Measurements from ENCODE around the gene LLGL2.

Gene LLGL2

DNA sequence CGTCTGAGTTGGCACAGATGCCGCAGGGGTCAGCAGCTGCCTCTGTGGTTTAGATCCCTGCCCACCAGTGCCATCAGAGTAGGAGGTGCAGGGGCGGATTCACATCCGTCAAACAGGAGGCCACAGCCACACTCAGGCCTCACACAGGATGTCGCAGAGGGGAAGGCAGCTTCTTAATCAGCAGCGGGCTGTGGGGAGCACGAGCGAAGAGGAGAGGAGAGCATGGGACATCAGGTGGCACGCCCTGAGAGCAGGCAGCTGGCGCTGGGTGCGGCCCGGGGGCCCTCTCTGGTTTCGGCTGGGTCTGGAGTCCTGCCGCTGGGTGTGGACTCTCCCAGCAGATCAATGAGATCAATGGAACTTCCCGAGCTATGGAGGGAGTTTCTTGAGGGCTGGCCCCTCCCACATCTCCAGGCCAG, 9.6 kb downstream of the LLGL2 start:
- no peak overlapping the region for H3K4me3 ChIP-seq (ENCODE audit: severe bottlenecking)
- H3K27ac ChIP-seq (ENCODE audit: poor library complexity, severe bottlenecking) = no peak overlapping the region
- DNase-seq (ENCODE audit: low spot score) = no peak
- no peak for ATAC-seq (ENCODE audit: low read depth)
- no peaks in the 10 kb centered on the region for H3K27me3 ChIP-seq (ENCODE audit: insufficient read depth, poor library complexity, severe bottlenecking)
- TF ChIP-seq, protein P1, sequence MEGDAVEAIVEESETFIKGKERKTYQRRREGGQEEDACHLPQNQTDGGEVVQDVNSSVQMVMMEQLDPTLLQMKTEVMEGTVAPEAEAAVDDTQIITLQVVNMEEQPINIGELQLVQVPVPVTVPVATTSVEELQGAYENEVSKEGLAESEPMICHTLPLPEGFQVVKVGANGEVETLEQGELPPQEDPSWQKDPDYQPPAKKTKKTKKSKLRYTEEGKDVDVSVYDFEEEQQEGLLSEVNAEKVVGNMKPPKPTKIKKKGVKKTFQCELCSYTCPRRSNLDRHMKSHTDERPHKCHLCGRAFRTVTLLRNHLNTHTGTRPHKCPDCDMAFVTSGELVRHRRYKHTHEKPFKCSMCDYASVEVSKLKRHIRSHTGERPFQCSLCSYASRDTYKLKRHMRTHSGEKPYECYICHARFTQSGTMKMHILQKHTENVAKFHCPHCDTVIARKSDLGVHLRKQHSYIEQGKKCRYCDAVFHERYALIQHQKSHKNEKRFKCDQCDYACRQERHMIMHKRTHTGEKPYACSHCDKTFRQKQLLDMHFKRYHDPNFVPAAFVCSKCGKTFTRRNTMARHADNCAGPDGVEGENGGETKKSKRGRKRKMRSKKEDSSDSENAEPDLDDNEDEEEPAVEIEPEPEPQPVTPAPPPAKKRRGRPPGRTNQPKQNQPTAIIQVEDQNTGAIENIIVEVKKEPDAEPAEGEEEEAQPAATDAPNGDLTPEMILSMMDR (IDR thresholded peaks at IDR 0.05; ENCODE audit: poor library complexity, severe bottlenecking) = no peak
- H3K9me3 ChIP-seq (ENCODE audit: severe bottlenecking) = no peaks in the 10 kb centered on the region
- peaks cover 5% of the 10 kb centered on the region for H3K4me1 ChIP-seq (ENCODE audit: insufficient read depth, poor library complexity, severe bottlenecking)
- H3K36me3 ChIP-seq (ENCODE audit: low read depth) = peaks cover 16% of the 10 kb centered on the region

DNA sequence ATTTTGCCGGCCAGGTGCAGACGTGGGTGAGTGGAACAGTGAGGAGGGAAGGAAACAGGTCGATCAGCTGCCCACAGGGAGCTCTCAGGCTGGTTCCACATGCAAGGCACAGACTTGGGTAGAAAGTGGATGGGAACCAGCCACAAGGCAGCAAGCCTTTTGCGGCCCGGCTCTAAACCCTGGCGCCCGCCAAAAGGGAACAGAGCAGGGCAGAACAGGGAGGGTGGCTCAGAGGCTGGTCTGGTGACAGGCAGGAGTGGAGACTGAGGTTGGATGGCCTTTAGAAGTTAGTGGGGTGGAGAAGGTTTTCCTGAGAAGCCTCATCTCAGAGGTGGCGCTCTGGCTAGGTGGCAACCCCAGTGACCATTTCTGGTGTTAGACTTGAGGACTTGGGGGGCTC, 10.4 kb downstream of the LLGL2 start:
- H3K4me1 ChIP-seq (ENCODE audit: insufficient read depth, poor library complexity, severe bottlenecking) = peaks cover 7% of the 10 kb centered on the region
- no peak overlapping the region for H3K4me3 ChIP-seq (ENCODE audit: severe bottlenecking)
- H3K9me3 ChIP-seq (ENCODE audit: severe bottlenecking) = no peaks in the 10 kb centered on the region
- no peaks in the 10 kb centered on the region for H3K27me3 ChIP-seq (ENCODE audit: insufficient read depth, poor library complexity, severe bottlenecking)
- DNase-seq (ENCODE audit: low spot score) = no peak
- peaks cover 16% of the 10 kb centered on the region for H3K36me3 ChIP-seq (ENCODE audit: low read depth)
- H3K27ac ChIP-seq (ENCODE audit: poor library complexity, severe bottlenecking) = no peak overlapping the region
- TF ChIP-seq, protein P1 (IDR thresholded peaks at IDR 0.05; ENCODE audit: poor library complexity, severe bottlenecking) = no peak
- no peak for ATAC-seq (ENCODE audit: low read depth)

DNA sequence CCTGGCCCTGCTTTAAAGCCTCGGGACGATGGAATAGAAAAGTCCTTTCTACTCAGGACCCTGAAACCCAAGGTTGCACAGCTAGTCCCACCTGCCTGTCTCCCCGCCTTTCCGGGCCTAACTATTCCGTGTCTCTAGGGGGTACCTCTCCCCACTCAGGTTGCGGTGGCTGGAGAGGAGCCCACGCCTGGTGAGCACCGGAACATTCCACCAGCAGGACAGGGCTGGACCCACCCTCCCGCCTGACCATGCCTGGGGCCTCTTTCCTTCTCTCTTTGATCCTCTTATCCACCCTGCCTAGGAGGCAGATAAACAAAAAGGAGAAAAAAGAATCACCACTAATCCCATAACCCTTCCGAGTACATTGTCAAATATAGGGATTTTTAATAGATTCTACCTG, 10.9 kb downstream of the LLGL2 start:
- ATAC-seq (ENCODE audit: low read depth) = no peak
- DNase-seq (ENCODE audit: low spot score) = no peak
- H3K36me3 ChIP-seq (ENCODE audit: low read depth) = peaks cover 16% of the 10 kb centered on the region
- H3K27me3 ChIP-seq (ENCODE audit: insufficient read depth, poor library complexity, severe bottlenecking) = no peaks in the 10 kb centered on the region
- H3K27ac ChIP-seq (ENCODE audit: poor library complexity, severe bottlenecking) = no peak overlapping the region
- H3K4me1 ChIP-seq (ENCODE audit: insufficient read depth, poor library complexity, severe bottlenecking) = peaks cover 5% of the 10 kb centered on the region
- no peaks in the 10 kb centered on the region for H3K9me3 ChIP-seq (ENCODE audit: severe bottlenecking)
- H3K4me3 ChIP-seq (ENCODE audit: severe bottlenecking) = no peak overlapping the region
- TF ChIP-seq, protein P1 (IDR thresholded peaks at IDR 0.05; ENCODE audit: poor library complexity, severe bottlenecking) = no peak

DNA sequence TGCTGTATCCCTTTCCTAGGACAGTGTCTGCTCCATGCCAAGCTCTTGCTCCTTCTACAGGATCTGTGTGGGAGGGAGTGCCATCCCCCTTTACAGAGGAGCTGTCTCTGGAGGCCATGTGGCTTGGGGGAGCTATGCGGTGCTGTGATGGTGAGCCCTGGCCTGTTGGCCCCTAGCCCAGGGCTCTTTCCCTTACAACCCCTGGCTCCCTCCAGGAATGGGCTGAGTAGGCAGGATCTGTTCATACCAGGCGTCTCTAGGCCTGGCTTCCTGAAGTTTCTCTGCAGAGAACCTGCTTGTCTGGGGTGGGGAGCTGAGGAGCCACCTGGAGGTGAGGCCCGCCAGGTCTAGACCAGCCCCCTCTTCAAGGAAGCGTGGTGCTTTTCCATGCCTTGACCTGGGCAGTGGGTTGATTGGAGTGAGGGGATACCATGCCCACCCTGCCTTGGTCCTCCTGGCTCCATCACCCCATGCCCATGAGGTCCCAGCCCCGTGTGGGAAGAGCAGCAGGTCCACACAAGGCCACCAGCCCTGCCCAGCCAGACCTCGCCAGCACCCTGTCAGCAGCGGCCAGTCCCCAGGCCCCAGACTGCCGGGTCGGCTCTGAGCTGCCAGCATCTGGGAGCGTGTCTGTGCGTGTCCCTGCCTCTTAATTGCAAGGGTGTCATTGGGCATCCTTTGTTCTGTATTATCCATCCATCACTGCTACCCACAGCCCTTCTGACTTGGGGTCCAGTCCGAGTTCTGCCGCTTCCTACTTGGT, 14.7 kb downstream of the LLGL2 start:
- TF ChIP-seq, protein P1 (IDR thresholded peaks at IDR 0.05; ENCODE audit: poor library complexity, severe bottlenecking) = no peak
- H3K36me3 ChIP-seq (ENCODE audit: low read depth) = no peaks in the 10 kb centered on the region
- peaks cover 2% of the 10 kb centered on the region for H3K4me1 ChIP-seq (ENCODE audit: insufficient read depth, poor library complexity, severe bottlenecking)
- H3K4me3 ChIP-seq (ENCODE audit: severe bottlenecking) = no peak overlapping the region
- ATAC-seq (ENCODE audit: low read depth) = peak; percentile 27; the same call in 2 of the 3 replicates
- H3K9me3 ChIP-seq (ENCODE audit: severe bottlenecking) = no peaks in the 10 kb centered on the region
- DNase-seq (ENCODE audit: low spot score) = no peak
- no peak overlapping the region for H3K27ac ChIP-seq (ENCODE audit: poor library complexity, severe bottlenecking)
- no peaks in the 10 kb centered on the region for H3K27me3 ChIP-seq (ENCODE audit: insufficient read depth, poor library complexity, severe bottlenecking)

DNA sequence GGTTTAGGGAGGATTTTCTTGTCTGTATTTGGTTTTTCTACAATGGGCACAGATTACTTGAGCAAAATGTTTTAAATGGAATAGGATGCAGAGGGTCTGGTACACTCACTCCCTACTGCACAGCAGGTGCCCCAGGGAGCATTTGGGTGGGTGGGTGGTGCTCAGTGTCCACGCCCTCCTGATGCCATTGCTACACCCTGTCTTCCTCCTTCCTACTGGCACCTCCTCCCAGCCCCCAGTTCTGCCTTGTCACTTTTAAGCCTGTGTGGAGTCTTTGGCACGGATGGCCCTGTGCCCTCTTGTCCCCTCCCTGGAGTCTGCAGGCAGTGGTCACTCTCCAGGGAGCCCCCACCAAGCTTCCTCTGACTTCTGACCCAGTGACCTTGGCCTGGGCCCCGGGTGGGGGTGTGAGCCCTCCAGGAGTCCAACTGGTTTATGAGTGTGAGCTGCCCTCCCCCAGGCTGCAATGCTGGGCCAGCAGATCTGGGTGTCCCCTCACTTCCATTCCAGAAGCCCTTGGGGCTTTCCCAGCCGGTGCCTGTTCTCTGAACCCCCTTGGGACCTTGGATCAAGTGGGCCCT, 15.5 kb downstream of the LLGL2 start:
- Histone ChIP-seq H3K9me3 (ENCODE audit: severe bottlenecking) (no peaks in the 10 kb centered on the region), H3K4me3 (ENCODE audit: severe bottlenecking) (no peak overlapping the region), H3K36me3 (ENCODE audit: low read depth) (no peaks in the 10 kb centered on the region), H3K27me3 (ENCODE audit: insufficient read depth, poor library complexity, severe bottlenecking) (no peaks in the 10 kb centered on the region), H3K4me1 (ENCODE audit: insufficient read depth, poor library complexity, severe bottlenecking) (peaks cover 2% of the 10 kb centered on the region), H3K27ac (ENCODE audit: poor library complexity, severe bottlenecking) (no peak overlapping the region)
- ATAC-seq (ENCODE audit: low read depth) (no peak), DNase-seq (ENCODE audit: low spot score) (no peak)
- TF ChIP-seq, protein P1 (IDR thresholded peaks at IDR 0.05; ENCODE audit: poor library complexity, severe bottlenecking) = no peak

Data from RWPE2 (cell line).